NCI-H187 (cell line): Measurements from ENCODE around the gene LPIN2.
A peak's percentile ranks its signal among the peaks of the same experiment; 100 is the strongest.
"Not testable (repeated sequence)": the region's sequence is repeated elsewhere in the genome, so short reads cannot be mapped to it uniquely, and the experiment has no call there.

Experiments used
- DNase-seq, 2 experiments: peaks; one replicate each; lab custom pipeline; 2025; lab: John Stamatoyannopoulos, UW

Gene LPIN2, protein sequence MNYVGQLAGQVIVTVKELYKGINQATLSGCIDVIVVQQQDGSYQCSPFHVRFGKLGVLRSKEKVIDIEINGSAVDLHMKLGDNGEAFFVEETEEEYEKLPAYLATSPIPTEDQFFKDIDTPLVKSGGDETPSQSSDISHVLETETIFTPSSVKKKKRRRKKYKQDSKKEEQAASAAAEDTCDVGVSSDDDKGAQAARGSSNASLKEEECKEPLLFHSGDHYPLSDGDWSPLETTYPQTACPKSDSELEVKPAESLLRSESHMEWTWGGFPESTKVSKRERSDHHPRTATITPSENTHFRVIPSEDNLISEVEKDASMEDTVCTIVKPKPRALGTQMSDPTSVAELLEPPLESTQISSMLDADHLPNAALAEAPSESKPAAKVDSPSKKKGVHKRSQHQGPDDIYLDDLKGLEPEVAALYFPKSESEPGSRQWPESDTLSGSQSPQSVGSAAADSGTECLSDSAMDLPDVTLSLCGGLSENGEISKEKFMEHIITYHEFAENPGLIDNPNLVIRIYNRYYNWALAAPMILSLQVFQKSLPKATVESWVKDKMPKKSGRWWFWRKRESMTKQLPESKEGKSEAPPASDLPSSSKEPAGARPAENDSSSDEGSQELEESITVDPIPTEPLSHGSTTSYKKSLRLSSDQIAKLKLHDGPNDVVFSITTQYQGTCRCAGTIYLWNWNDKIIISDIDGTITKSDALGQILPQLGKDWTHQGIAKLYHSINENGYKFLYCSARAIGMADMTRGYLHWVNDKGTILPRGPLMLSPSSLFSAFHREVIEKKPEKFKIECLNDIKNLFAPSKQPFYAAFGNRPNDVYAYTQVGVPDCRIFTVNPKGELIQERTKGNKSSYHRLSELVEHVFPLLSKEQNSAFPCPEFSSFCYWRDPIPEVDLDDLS

DNA sequence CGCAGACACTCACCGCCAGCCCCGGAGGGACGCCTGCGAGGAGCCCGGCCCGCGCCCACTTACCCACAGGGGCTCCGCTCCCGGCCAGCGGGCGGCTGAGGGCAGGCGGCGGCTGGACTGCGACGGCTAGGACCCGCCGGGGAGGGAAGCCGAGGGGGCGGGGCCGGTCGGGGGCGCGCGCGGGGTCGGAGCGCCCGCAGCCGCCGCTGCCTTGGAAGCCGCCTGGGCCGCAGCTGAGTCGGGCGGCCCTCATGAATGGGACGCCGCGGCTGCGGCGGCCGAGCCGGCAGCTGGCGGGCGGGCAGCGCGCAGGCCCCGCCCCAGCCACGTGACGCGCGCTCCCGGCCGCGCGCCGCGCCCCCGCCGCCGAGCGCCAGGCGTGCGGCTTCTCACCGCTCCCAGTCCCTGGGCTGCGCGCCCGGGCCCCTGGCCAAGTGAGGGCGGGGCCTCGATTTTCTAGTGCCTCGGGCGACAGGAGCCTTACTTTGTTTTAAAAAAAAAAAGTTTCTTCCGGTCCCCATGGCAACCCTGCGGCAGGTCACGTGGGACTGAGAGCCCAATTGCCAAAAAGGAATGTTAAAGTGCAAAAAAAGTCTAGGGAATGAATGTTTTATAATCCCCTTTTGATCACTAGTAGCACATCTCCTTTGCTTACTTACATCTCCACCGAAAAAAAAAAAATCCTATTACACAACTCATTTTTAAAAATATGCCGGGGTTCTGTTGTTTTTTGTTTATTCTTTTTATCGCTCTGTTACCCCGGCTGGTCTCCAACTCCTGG, at the start of gene LPIN2:
LPIN2 (minus strand) TSS at position 121 of the 781 bp plus-strand sequence. CDS start 52,304 bp downstream, outside the sequence.
- DNase-seq = peak; percentile 56 to 96

DNA sequence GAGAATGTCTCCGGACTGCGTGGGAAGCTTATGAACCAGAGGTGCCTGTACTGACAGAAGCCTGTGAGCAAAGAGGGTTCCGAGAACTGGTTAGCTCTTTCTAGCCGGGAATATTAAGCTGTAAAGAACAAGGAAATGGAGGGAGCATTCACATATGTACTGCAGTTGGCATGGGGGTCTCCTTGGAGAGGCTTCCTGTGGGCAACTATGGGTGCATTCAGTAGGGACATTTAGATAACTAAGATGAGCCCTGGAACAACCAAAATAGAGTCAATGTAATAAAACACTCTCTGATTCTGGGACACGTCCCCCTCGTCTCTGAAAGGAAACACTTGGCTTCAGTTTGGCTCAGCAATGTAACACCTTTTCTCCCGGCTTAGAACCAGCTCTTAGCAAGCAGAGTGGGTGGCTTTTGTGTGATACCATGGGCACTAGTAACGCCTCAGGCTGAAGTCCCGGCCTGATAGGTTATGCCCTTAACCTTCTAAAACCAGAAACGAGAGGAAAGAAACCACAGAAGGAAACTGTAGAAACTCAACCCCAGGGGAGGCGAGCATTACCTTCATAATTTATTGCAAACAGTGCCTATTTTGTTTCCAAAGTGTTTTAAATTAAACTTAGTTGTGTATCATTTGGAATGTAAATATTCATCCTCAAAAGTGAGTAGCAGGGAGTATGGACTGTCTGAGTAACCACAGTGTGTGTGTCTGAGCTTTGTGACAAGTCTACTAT, 48.8 kb upstream of the LPIN2 start:
- DNase-seq = no peak

DNA sequence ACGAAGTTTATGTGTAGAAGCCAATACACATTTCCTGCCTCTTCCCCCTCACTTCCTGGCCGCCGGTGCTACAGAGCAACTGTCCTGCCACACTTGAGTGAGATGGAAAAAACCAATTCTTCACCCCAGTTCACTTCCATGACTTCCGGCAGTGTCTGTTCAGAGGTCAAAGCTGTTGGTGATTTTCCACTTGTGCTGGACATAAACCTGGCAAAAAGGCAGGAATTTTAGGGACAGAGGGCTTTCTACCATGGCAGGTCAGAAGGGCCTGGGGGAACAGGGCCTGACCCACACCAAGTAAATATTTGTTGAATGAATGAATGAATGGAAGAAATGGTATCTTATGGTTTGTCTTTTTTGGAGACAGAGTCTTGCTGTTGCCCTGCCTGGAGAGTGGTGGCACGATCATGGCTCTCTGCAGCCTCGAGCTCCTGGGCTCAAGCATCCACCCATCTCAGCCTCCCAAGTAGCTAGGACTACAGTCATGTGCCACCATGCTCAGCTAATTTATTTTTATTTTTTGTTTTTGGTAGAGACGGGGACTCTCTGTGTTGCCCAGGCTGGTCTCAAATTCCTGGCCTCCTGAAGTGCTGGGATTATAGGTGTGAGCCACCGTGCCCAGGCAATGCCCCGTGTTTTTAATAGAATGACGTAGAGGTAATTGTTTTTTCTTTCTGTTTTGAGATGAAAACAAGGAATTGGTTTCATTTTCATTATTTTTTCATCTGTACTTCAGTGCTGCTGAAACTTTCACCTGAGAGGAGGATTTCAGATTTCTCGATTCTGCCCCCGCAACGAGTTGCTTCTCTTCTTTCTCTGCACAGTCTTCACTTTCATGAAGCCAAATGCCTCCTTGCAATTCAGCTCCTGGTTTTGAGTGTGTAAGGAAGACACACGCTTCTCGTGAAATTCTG, 48.0 kb upstream of the LPIN2 start:
- no peak for DNase-seq

DNA sequence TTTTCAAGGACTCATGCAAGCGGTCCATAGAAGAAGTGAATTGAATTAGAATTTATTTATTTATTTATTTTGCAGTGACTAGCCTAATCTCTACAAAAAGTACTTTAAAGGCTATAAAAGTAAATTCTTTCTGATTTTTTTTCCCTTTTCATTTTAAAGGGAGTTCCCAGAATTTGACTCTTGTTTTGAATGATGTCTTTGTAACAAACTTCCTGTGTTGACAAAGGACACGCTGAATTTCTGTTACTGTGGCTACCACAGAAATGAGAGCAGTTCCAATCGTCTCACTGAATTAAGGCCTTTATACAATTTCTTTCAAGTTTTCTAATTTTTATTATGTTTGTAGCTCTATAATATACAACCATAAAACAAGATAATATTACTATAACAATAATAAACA, 46.3 kb upstream of the LPIN2 start:
- no peak for DNase-seq

DNA sequence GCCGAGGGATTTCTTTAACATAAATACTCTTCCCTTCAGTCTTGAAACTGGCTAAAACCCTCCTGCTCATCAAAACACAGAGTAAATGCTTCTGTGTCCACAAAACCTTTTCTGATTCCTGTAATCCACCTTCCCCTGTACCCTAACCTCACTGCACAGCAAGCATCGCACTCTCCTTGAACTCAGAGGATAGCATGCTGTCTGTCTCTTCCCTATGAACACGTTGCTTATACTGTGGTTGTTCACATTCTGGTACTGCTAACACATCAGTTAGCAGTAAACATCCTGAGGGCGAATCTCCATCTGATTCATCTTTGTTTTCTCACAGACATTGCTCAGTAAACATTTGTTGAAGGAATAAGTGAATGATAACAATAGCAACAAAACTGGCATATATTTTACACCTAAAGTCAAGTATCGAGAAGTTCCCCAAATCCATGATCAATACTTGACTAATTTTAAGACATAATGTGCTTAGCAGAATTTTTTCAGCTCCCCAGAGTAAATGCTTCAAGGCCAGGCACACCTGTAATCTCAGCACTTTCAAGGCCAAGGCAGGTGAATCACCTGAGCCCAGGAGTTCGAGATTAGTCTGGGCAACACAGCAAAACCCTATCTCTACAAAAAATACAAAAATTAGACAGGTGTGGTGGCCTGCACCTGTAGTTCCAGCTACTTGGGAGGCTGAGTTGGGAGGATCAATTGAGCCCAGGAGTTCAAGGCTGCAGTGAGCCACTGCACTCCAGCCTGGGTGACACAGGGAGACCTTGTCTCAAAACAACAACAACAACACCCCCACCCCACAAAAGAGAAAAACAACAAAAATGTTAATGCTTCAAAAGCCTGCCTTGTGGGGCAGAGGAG, 45.6 kb upstream of the LPIN2 start:
- no peak for DNase-seq

DNA sequence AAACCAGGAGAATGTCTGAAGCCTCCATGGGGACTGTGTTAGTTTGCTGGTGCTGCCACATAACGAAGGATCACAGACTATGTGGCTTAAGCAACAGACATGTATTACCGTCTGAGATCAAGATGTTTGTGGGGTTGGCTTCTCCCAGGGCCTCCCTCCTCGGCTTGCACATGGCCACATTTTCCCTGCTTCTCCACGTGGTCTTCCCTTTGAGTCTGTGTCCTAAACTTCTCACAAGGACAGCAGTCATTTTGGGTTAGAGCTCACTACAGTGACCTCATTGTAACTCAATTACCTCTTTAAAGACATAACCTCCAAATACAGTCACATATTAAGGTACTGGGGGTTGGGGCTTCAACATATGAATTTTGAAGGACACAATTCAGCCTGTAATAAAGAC, 44.6 kb upstream of the LPIN2 start:
- no peak for DNase-seq

DNA sequence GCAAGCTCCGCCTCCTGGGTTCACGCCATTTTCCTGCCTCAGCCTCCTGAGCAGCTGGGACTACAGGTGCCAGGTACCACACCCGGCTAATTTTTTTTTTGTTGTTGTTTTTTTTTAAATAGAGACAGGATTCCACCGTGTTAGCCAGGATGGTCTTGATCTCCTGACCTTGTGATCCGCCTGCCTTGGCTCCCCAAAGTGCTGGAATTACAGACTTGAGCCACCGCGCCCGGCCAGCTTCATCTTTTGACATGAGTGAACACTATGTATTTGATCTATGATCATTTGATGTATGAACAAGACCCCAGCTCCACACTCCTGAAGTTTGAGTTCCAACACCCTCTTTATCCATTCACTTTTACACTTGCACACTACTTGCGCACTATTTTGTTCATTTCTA, 43.4 kb upstream of the LPIN2 start:
- no peak for DNase-seq

DNA sequence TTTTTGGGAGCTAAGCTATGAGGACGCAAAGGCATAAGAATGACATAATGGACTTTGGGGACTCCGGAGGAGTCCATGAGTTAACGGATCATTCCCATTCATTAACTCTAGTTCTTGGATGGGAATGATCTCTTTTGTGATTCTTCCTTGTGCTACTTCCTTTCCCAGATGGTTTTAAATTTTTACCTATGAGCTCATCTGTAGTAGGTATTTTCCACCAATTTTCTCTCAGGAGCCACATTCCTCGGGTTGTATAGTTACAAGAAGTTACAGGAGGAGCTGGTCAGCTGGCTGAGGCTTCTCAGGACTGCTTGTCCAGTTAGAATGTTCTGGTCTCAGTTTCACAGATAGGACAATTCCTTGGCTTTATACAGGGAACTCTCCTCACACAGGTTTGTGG, 42.9 kb upstream of the LPIN2 start:
- no peak for DNase-seq

DNA sequence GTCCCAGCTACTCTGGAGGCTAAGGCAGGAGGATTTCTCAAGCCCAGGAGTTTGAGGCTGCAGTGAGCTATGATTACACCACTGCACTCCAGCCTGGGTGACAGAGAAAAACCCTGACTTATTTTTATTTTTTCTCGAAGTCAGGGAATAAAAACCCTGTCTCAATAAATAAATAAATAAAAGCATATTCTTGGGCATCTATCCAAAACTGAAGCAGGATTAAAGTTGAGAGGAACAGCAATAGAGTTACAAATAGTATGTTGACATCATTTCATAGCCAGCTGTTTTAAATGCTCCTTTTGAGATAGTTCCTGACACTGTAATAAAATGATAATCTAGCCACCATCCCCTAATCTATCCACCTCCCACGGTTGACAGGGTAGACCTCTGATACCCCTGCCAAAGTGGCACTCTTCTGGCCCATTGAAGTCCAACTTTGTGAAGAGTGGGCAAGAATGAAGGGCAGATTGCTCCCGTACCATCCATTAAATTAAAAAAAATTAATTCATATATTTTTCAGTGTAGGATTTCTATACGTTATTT, 42.3 kb upstream of the LPIN2 start:
- DNase-seq = no peak

DNA sequence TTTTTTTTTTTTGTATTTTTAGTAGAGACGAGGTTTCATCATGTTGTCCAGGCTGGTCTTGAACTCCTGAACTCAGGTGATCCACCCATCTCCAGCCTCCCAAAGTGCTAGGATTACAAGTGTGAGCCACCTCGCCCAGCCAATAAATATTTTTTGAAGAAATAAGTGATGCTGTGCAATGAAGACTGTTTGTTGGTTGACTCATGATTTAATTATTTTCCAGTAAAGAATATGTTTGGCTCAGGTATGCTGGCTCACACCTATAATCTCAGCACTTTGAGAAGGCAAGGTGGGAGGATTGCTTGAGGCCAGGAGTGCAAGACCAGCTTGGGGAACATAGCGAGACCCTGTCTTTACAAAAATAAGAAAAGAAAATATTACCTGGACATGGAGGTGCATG, 41.8 kb upstream of the LPIN2 start:
- no peak for DNase-seq

DNA sequence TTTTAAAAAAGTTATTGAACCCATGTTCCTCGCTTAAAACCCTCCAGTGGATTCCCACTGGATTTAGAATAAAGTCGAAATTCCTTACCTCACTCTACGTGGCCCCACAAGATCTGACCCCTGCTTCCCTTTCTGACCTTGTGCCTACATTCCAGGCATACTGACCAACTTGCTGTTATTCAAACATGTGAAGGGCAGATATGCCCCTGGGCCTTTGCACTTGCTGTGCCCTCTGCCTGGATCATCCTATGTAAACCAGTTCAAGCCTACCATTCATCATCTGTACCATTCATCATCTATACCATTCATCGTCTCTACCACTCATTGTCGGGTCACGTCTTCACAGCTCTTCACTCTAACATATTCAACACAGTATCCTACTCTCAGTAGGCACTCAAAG, 41.3 kb upstream of the LPIN2 start:
- DNase-seq = no peak

DNA sequence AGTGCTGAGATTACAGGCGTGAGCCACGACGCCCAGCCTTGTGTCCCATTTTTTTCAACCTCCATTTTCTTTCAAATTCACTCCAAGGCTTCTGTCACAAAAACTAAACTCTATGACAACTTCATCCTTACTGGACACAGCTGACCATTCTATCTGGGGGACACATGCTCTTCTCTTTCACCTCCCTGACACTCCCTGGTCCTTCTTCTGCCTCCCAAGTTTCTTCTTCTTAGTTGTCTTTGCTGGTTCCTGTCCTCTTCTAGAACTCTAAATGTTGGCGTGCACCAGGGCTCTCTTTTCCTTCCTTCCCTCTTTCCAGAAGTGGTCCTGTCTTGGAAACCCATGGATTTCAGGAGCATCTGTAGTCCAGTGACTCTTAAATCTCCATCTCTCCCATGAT, 40.1 kb upstream of the LPIN2 start:
- DNase-seq = no peak

DNA sequence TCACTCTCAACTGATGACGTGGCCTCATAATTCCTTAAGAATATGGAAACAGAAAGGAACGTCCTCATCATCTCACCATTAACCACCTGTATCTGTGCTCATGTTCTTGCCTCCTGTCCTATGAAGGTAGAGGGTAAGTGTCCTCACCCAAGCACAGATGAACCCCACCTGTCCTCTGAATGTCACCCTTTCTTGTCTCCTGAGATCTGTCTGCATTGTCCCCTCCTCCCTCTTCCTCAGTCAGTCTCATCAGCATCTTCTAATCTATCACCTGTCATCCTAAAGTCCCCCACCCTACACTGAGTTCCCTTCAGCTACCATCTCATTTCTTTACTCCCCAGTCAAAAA, 39.4 kb upstream of the LPIN2 start:
- no peak for DNase-seq

DNA sequence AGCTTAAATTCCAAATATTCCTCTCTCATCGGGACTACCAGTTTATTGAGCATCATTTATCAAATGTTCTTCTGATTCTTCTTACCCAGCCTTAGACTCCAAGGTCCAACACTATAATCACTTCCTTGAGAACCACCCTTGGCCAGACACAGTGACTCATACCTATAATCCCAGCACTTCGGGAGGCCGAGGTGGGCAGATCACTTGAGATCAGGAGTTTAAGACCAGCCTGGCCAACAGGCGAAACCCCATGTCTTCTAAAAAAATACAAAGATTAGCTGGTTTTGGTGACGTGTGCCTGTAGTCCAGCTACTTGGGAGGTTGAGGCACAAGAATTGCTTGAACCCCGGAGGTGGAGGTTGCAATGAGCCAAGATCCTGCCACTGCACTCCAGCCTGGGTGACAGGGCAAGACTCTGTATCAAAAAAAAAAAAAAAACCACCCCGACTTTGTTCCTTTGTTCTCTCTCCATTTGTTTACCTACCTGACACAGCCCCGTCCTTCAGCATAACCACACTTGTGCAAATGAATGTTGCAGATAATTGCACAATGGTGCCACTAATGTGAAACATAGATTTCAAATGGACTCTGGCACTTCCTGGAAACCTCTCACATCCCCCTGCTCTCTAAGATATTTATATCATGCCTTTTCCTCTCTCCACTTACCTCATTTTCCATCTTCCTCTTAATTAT, 38.9 kb upstream of the LPIN2 start:
- no peak for DNase-seq

DNA sequence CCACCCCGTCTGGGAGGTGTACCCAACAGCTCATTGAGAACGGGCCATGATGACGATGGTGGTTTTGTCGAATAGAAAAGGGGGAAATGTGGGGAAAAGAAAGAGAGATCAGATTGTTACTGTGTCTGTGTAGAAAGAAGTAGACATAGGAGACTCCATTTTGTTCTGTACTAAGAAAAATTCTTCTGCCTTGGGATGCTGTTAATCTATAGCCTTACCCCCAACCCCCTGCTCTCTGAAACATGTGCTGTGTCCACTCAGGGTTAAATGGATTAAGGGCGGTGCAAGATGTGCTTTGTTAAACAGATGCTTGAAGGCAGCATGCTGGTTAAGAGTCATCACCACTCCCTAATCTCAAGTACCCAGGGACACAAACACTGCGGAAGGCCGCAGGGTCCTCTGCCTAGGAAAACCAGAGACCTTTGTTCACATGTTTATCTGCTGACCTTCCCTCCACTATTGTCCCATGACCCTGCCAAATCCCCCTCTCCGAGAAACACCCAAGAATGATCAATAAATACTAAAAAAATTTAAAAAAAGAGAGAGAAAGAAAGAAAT, 37.0 kb upstream of the LPIN2 start:
- DNase-seq = not testable (repeated sequence)

DNA sequence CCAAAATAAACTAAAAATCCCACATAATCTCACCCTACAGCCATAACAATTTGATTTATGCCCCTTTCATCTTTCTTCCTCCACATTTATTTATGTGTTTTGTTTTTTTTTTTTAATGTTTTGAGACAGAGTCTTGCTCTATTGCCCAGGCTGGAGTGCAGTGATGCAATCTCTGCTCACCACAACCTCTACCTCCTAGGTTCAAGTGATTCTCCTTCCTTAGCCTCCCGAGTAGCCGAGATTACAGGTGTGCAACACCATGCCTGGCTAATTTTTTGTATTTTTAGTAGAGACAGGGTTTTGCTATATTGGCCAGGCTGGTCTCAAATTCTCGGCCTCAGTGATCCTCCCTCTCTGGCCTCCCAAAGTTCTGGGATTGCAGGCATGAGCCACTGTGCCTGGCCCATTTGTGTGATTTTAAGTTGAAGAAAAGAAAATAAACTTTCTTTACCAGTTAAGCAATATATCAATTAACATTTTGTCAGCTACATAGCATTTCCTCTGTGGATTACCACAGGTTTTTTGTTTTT, 35.9 kb upstream of the LPIN2 start:
- no peak for DNase-seq

DNA sequence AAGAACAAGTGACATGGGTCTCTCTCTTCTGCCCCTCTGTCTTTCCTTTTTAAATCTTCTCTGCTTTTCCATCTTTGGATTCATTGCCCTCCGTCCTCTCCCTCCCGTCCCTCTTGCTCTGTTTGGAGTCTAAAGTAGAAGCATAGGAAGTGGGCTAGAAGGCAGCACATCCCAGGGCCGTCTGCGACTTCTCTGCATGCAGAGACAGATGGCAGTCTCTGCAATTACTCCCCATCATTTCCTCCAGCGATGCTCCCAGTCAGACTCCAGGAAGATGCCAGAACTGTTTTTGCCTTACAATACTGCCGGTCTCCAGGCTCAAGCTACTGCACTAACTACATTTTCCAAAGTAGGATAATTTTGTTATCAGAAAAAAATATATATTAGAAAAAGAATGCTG, 35.2 kb upstream of the LPIN2 start:
- DNase-seq = no peak

DNA sequence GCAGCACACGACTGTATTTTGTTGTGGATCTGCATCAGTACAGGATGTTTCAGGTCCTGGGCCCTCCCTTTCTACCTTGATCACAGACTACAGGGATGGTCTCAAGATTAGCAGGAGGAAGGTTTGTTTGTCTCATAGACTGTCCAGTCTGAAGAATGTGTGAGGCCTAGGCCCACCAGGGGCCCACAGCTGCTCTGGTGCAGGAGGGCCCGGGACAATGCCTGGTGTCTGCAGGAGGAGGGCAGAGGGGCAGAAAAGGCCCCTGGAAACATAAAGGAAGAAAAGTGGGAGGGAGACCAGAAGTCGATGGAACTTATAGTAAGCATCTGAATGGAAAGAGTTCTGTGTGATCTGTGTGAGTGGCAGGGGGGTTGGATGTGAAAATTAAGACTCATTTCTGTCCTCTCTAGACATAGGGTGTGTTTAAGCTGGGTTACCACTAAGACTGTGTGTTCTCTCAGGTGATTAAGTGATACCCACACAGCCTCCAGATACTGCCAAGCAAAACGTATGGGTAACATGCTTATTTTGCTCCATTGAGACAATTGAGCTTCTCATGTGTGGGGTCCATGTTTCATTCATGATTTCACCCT, 33.4 kb upstream of the LPIN2 start:
- DNase-seq = no peak
